Measurements from ENCODE around the gene CST3. TPM values are rescaled to one million over a fixed set of nuclear protein-coding genes. Genes with fewer than 3 reads are reported as not detected.
"Not testable (repeated sequence)": the region's sequence is repeated elsewhere in the genome, so short reads cannot be mapped to it uniquely, and the experiment has no call there.

CST3 gene, protein sequence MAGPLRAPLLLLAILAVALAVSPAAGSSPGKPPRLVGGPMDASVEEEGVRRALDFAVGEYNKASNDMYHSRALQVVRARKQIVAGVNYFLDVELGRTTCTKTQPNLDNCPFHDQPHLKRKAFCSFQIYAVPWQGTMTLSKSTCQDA
- 1,000 to 10,000 TPM in 1 of 2 donors, 100 to 1,000 TPM in 1; 837 to 1,105 TPM for total RNA-seq
- 1,000 to 10,000 TPM in 1 of 2 donors, 100 to 1,000 TPM in 1; 584 to 1,561 TPM for polyA plus RNA-seq
- long read RNA-seq, donor 1, transcript CST3-201 (3 exons, 873 nt), result major isoform, 426 of 481 reads
- long read RNA-seq, donor 1, transcript CST3-203 (4 exons, 3,286 nt), result minor isoform, 25 of 481 reads
- long read RNA-seq, donor 1, partial matches to known transcripts, result 4 of 481 reads
- long read RNA-seq, donor 1, other reads (novel, unspliced or antisense), result 26 of 481 reads
- long read RNA-seq, donor 2, transcript CST3-201 (3 exons, 873 nt), result major isoform, 451 of 462 reads
- long read RNA-seq, donor 2, partial matches to known transcripts, result 4 of 462 reads
- long read RNA-seq, donor 2, other reads (novel, unspliced or antisense), result 5 of 462 reads

DNA sequence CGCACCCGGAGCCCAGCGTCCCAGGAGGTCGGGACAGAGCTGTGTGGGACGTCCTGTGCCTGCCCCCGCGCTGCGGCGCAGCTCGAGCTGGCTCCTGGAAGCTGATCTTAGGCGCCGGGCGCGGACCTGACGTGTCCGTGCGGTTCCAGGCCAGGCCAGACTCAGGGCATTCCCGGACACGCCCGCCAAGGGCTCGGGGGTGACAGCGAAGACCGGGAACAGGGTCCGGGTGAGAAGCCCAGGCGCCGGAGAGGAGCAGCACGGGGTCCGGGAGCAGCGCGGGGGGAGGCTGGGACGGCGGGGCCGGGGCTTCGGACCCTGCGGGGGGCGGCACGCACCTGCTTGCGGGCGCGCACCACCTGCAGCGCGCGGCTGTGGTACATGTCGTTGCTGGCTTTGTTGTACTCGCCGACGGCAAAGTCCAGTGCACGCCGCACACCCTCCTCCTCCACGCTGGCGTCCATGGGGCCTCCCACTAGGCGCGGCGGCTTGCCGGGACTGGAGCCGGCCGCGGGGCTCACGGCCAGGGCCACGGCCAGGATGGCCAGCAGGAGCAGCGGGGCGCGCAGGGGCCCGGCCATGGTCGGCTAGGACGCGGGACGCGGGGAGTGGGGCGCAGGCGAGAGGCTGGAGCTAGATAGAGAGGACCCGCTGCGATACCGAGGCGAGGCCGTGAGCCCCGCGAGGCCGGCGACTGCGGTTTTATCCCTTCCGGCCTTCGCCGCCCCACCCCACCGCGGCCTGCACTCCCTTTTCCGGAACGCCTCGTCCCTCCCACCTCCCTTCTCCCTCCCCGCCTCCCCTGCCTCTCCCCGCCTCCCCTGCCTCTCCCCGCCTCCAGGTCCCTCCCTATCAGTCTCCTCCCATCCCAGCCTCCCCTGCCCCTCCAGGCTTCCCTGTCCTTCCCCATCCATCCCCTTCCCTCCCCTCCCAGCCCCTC lies at the start of gene CST3:
CST3 (minus strand) TSS at position 674 of the 940 bp plus-strand sequence; CDS start at position 581, 93 bp downstream.
- Histone ChIP-seq H3K36me3 (ENCODE audit: control insufficient read depth in 1 of 2, insufficient read depth in 2 of 2, low read length in 1 of 2) (peaks cover 0 to 6% of the 10 kb centered on the region in 2 donors), H3K9me3 (ENCODE audit: control insufficient read depth, low read length) (no peaks in the 10 kb centered on the region), H3K4me1 (ENCODE audit: control insufficient read depth in 1 of 2, insufficient read depth in 2 of 2, low read length in 2 of 2) (no peaks in the 10 kb centered on the region), H3K4me3 (ENCODE audit: low read length in 2 of 2) (peak within 1 kb of the TSS; percentile 70 to 85), H3K27ac (ENCODE audit: low read depth in 1 of 2, low read length in 2 of 2) (peak within 1 kb of the TSS; percentile 68 to 77), H3K27me3 (ENCODE audit: control insufficient read depth in 1 of 2, insufficient read depth in 2 of 2, low read length in 1 of 2) (no peaks in the 10 kb centered on the region)
- 0 to 1% methylated on average over 53 to 92 of the region's 92 CpGs for WGBS, 2 donors
- DNase-seq, result peak; percentile 96
- ATAC-seq (ENCODE audit: low FRiP score), result peak; percentile 91
- intact Hi-C loops (cut with DNase I), result no loop called here

DNA sequence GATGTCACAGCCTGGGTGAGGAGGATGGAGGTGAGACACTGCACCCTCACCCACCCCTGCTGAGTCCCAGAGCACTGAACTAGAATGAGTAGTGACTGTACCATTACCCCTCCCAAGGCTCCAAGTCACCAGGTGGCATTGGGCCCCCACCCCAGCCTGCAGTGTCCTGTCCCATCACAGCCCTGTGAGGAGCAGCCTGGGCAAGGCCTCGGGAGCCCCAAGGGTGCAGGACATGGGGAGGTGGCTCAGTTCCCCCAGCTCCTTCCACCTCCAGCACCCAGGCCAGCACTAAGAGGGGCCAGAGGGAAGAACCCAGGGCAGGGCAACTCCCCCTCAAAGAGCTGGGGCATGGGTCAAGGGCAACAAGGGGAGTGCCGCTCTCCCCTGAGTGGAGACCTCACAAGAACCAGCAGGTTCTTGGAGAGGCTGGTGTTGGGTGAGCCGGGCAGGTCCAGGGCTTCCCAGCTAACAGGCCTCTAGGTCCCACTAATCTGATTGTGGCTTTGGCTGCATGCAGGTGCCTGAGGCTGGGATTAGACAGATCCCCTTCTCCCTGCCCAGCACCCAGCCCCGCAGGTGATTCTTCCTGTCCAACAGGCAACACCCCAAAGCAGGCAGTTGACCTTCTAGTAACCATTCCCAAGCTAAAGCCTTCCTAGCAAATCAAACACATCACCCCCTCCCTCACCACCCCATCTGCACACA lies 48.4 kb upstream of the CST3 start:
- intact Hi-C loops (cut with DNase I), result no loop called here
- Histone ChIP-seq H3K27me3 (ENCODE audit: control insufficient read depth in 1 of 2, insufficient read depth in 2 of 2, low read length in 1 of 2) (no peaks in the 10 kb centered on the region), H3K4me3 (ENCODE audit: low read length in 2 of 2) (no peak overlapping the region), H3K4me1 (ENCODE audit: control insufficient read depth in 1 of 2, insufficient read depth in 2 of 2, low read length in 2 of 2) (no peaks in the 10 kb centered on the region), H3K36me3 (ENCODE audit: control insufficient read depth in 1 of 2, insufficient read depth in 2 of 2, low read length in 1 of 2) (no peaks in the 10 kb centered on the region), H3K9me3 (ENCODE audit: control insufficient read depth, low read length) (no peaks in the 10 kb centered on the region), H3K27ac (ENCODE audit: low read depth in 1 of 2, low read length in 2 of 2) (no peak overlapping the region)
- ATAC-seq (ENCODE audit: low FRiP score) (no peak), DNase-seq (no peak)
- WGBS, 2 donors, result 80 to 86% methylated on average over 4 of the region's 4 CpGs

DNA sequence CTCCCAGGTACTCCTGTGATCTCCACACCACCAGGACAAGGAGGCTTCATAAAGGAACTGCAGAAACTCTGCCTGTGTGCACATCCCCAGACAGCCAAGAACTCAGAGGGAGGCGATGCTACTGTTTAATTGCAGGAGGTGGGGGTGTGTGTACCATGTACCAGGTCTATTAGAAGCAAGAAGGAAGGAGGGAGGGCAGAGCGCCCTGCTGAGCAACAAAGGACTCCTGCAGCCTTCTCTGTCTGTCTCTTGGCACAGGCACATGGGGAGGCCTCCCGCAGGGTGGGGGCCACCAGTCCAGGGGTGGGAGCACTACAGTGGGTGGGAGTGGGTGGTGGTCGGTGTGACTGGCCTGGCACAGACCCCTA lies 47.8 kb upstream of the CST3 start:
- intact Hi-C loops (cut with DNase I), result not testable (repeated sequence)
- WGBS, 2 donors, result 69 to 74% methylated on average over 4 of the region's 4 CpGs

DNA sequence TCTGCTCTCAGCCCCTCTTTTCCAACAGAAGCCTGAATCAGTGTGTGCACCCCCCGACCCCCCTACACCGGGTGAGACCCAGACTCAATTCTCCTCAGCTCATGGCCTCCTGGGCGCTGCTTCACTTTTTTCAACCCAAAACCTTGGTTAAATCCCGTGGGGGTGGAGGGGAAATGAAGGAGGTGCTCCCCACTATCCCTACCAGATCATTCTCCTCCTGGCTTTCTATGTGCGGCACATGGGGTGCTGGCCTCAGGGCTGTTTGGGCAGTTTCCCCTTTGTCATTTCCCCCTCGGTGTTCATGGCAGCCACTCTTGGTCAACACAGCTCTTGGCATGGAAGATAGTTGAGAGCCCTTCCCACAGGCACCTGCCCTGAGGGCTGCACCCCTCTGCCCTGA lies 46.5 kb upstream of the CST3 start:
- no peaks in the 10 kb centered on the region for H3K27me3 ChIP-seq (ENCODE audit: control insufficient read depth in 1 of 2, insufficient read depth in 2 of 2, low read length in 1 of 2)
- WGBS, 2 donors, result 85% methylated on average over 6 of the region's 6 CpGs
- H3K36me3 ChIP-seq (ENCODE audit: control insufficient read depth in 1 of 2, insufficient read depth in 2 of 2, low read length in 1 of 2), result no peaks in the 10 kb centered on the region
- H3K4me3 ChIP-seq (ENCODE audit: low read length in 2 of 2), result no peak overlapping the region
- no peak overlapping the region for H3K27ac ChIP-seq (ENCODE audit: low read depth in 1 of 2, low read length in 2 of 2)
- DNase-seq (no peak), ATAC-seq (ENCODE audit: low FRiP score) (no peak)
- no peaks in the 10 kb centered on the region for H3K4me1 ChIP-seq (ENCODE audit: control insufficient read depth in 1 of 2, insufficient read depth in 2 of 2, low read length in 2 of 2)
- intact Hi-C loops (cut with DNase I), result no loop called here
- H3K9me3 ChIP-seq (ENCODE audit: control insufficient read depth, low read length), result no peaks in the 10 kb centered on the region

More for the DNA sequence above, 47.8 kb upstream of the CST3 start:
- not testable (repeated sequence) for H3K36me3 ChIP-seq (ENCODE audit: control insufficient read depth in 1 of 2, insufficient read depth in 2 of 2, low read length in 1 of 2); ATAC-seq (ENCODE audit: low FRiP score); H3K9me3 ChIP-seq (ENCODE audit: control insufficient read depth, low read length); H3K27me3 ChIP-seq (ENCODE audit: control insufficient read depth in 1 of 2, insufficient read depth in 2 of 2, low read length in 1 of 2); DNase-seq; H3K27ac ChIP-seq (ENCODE audit: low read depth in 1 of 2, low read length in 2 of 2); H3K4me1 ChIP-seq (ENCODE audit: control insufficient read depth in 1 of 2, insufficient read depth in 2 of 2, low read length in 2 of 2); H3K4me3 ChIP-seq (ENCODE audit: low read length in 2 of 2)

DNA sequence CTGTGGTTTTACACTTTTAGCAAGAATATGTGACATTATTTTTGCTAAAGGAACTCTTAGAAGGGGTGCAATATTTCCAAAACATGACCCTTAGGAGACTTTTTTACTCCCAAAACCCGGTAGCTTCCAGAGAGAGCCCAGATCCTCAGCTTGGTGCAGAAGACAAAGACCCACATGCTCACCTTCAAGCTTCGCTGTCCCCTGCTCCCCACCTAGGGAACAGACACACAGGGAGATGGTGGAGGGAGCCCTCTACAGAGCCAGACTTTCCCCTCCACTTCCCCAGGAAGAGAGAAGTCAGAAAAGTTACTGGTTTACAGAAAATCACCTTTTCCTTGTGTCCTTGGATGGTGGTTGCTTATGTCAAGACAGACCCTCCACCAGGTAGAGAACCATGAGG lies 46.1 kb upstream of the CST3 start:
- H3K9me3 ChIP-seq (ENCODE audit: control insufficient read depth, low read length), result no peaks in the 10 kb centered on the region
- 88 to 93% methylated on average over 2 of the region's 2 CpGs for WGBS, 2 donors
- intact Hi-C loops (cut with DNase I), result no loop called here
- no peak overlapping the region for H3K4me3 ChIP-seq (ENCODE audit: low read length in 2 of 2)
- H3K4me1 ChIP-seq (ENCODE audit: control insufficient read depth in 1 of 2, insufficient read depth in 2 of 2, low read length in 2 of 2), result no peaks in the 10 kb centered on the region
- peaks cover 0 to 2% of the 10 kb centered on the region in 2 donors for H3K27me3 ChIP-seq (ENCODE audit: control insufficient read depth in 1 of 2, insufficient read depth in 2 of 2, low read length in 1 of 2)
- H3K27ac ChIP-seq (ENCODE audit: low read depth in 1 of 2, low read length in 2 of 2), result no peak overlapping the region
- H3K36me3 ChIP-seq (ENCODE audit: control insufficient read depth in 1 of 2, insufficient read depth in 2 of 2, low read length in 1 of 2), result no peaks in the 10 kb centered on the region
- ATAC-seq (ENCODE audit: low FRiP score) (no peak), DNase-seq (no peak)

DNA sequence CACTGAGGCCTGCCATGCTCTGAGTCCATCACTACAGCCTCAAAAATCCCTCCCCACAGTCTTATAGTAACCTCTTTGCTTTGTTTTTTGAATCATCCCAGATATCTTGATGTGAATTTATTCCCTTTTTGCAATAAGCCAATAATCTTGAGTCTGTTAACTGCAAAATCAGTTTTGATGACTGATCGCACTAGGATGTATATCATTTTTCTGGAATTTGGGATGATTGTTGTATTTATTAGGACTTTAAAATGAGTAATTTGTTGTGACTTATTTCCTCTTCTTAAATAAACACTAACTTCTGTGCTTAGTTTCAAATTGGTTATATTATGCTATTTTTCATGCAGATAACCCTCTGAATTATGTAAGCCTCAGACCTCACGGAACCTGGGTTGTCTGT lies 45.5 kb upstream of the CST3 start:
- no peak overlapping the region for H3K4me3 ChIP-seq (ENCODE audit: low read length in 2 of 2)
- intact Hi-C loops (cut with DNase I), result no loop called here
- no peaks in the 10 kb centered on the region for H3K9me3 ChIP-seq (ENCODE audit: control insufficient read depth, low read length)
- H3K4me1 ChIP-seq (ENCODE audit: control insufficient read depth in 1 of 2, insufficient read depth in 2 of 2, low read length in 2 of 2), result no peaks in the 10 kb centered on the region
- no peak for DNase-seq
- no peaks in the 10 kb centered on the region for H3K36me3 ChIP-seq (ENCODE audit: control insufficient read depth in 1 of 2, insufficient read depth in 2 of 2, low read length in 1 of 2)
- no peak overlapping the region for H3K27ac ChIP-seq (ENCODE audit: low read depth in 1 of 2, low read length in 2 of 2)
- ATAC-seq (ENCODE audit: low FRiP score), result no peak
- 75 to 86% methylated on average over 2 of the region's 2 CpGs for WGBS, 2 donors
- H3K27me3 ChIP-seq (ENCODE audit: control insufficient read depth in 1 of 2, insufficient read depth in 2 of 2, low read length in 1 of 2), result peaks cover 0 to 2% of the 10 kb centered on the region in 2 donors

DNA sequence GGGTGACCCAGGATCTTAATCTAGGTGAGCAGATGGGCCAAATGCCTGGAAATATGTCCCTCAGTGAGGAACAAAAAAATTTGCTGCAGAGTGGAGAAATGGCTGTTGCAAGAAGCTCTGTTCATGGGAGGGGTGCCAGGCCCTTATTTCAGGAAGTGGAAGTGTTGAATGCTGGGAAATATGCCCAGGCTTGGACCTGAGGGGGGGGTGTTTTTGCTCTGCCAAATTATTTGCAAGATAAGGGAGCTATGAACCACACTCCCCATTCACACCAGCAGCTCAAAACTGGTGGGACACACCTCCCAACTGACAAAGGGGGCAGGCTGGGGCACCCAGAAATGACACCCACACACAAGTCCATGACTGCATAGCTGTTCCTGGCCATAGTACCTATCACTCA lies 42.4 kb upstream of the CST3 start:
- H3K27me3 ChIP-seq (ENCODE audit: control insufficient read depth in 1 of 2, insufficient read depth in 2 of 2, low read length in 1 of 2), result peaks cover 0 to 2% of the 10 kb centered on the region in 2 donors
- no peaks in the 10 kb centered on the region for H3K36me3 ChIP-seq (ENCODE audit: control insufficient read depth in 1 of 2, insufficient read depth in 2 of 2, low read length in 1 of 2)
- H3K4me1 ChIP-seq (ENCODE audit: control insufficient read depth in 1 of 2, insufficient read depth in 2 of 2, low read length in 2 of 2), result no peaks in the 10 kb centered on the region
- DNase-seq, result peak in 1 of 2 donors; percentile 65
- intact Hi-C loops (cut with DNase I), result no loop called here
- no peak overlapping the region for H3K4me3 ChIP-seq (ENCODE audit: low read length in 2 of 2)
- peak; percentile 15 for ATAC-seq (ENCODE audit: low FRiP score)
- H3K9me3 ChIP-seq (ENCODE audit: control insufficient read depth, low read length), result no peaks in the 10 kb centered on the region
- H3K27ac ChIP-seq (ENCODE audit: low read depth in 1 of 2, low read length in 2 of 2), result no peak overlapping the region
